NCI-H460 (cell line): Measurements from ENCODE around the gene HSD11B1L. TPM values are rescaled to one million over a fixed set of nuclear protein-coding genes. Genes with fewer than 3 reads are reported as not detected.
"Not testable (repeated sequence)": the region's sequence is repeated elsewhere in the genome, so short reads cannot be mapped to it uniquely, and the experiment has no call there.

Source experiments
- DNase-seq: peaks from one replicate; pipeline ENCODE4 v3.0.0-alpha.2; 2016; ENCODE audit warnings: low read depth; ENCODE audit errors: extremely low read depth
- total RNA-seq: library from RNA; depleted of rRNA; stranded (reverse); fragments of >200 nt; shearing (Covaris generic); gene quantifications from 2 replicates; pipeline ENCODE4 v1.2.3, GENCODE V29; 2014

HSD11B1L gene
- total RNA-seq, 1 experiment from 2014 or later, result 2.3 TPM

- no peak for DNase-seq
These were observed 17.2 kb downstream of the HSD11B1L start for GRCh38 chr19:5697890-5698634.

GRCh38 chr19:5698635-5699422 is 18.0 kb downstream of the HSD11B1L start:
- no peak for DNase-seq

- no peak for DNase-seq
These were observed 19.7 kb downstream of the HSD11B1L start for GRCh38 chr19:5700455-5701092.

GRCh38 chr19:5702053-5702410 is 21.2 kb downstream of the HSD11B1L start:
- not testable (repeated sequence) for DNase-seq

GRCh38 chr19:5703819-5704818 is 23.3 kb downstream of the HSD11B1L start:
- DNase-seq, result no peak

- no peak for DNase-seq
These were observed 24.7 kb downstream of the HSD11B1L start for GRCh38 chr19:5705552-5705951.

GRCh38 chr19:5706876-5707573 is 26.2 kb downstream of the HSD11B1L start:
- no peak for DNase-seq

GRCh38 chr19:5707576-5708575 is 27.0 kb downstream of the HSD11B1L start:
- DNase-seq, result no peak

- no peak for DNase-seq
These were observed 30.2 kb downstream of the HSD11B1L start for GRCh38 chr19:5711025-5711424.

GRCh38 chr19:5711713-5712161 is 30.9 kb downstream of the HSD11B1L start:
- DNase-seq, result no peak

- DNase-seq, result no peak
These were observed 32.4 kb downstream of the HSD11B1L start for GRCh38 chr19:5713228-5713627.

- DNase-seq, result no peak
These were observed 34.0 kb downstream of the HSD11B1L start for GRCh38 chr19:5714816-5715215.

- no peak for DNase-seq
These were observed 36.5 kb downstream of the HSD11B1L start for GRCh38 chr19:5717215-5717935.

GRCh38 chr19:5718037-5718578 is 37.3 kb downstream of the HSD11B1L start:
- no peak for DNase-seq

- peak; percentile 84 for DNase-seq
These were observed 37.9 kb downstream of the HSD11B1L start for GRCh38 chr19:5718579-5719273.

- no peak for DNase-seq
These were observed 38.6 kb downstream of the HSD11B1L start for GRCh38 chr19:5719274-5719960.
